RWPE1 (cell line): Measurements from ENCODE around the gene LTN1.
"Not testable (repeated sequence)": the region's sequence is repeated elsewhere in the genome, so short reads cannot be mapped to it uniquely, and the experiment has no call there.

Experiments used
- CTCF ChIA-PET: fragments of 350-600 bp; sonication (Branson Sonifier 250); formaldehyde crosslinking; extraction: SDS; loops from one replicate; lab custom pipeline; 2021; lab: Yijun Ruan, JAX
- POLR2A ChIA-PET: fragments of 400-600 bp; formaldehyde crosslinking; extraction: SDS; loops from one replicate; lab custom pipeline; 2020; ENCODE audit warnings: antibody characterized with exemption; ENCODE audit not compliant: low non-redundant PET; lab: Yijun Ruan, JAX
- DNase-seq: peaks from one replicate; pipeline ENCODE4 v3.0.0; 2012; ENCODE audit warnings: low spot score
- H3K27ac ChIP-seq: fragments of 450-650 bp; 2 replicates; pipeline ENCODE4 v1.5.1; 2017
- TF ChIP-seq, protein P1 (sequence below): fragments of 450-650 bp; conservative IDR thresholded peaks from 2 replicates; pipeline ENCODE4 v1.5.1; 2017; ENCODE audit warnings: low read depth, mild to moderate bottlenecking

LTN1 gene

GRCh38 chr21:28991861-28992525 lies 684 bp downstream of the LTN1 start:
- H3K27ac ChIP-seq: peak overlapping the region; percentile 90
- POLR2A ChIA-PET: no interaction called here
- DNase-seq: peak; percentile 10
- CTCF ChIA-PET: no interaction called here
- TF ChIP-seq, protein P1, sequence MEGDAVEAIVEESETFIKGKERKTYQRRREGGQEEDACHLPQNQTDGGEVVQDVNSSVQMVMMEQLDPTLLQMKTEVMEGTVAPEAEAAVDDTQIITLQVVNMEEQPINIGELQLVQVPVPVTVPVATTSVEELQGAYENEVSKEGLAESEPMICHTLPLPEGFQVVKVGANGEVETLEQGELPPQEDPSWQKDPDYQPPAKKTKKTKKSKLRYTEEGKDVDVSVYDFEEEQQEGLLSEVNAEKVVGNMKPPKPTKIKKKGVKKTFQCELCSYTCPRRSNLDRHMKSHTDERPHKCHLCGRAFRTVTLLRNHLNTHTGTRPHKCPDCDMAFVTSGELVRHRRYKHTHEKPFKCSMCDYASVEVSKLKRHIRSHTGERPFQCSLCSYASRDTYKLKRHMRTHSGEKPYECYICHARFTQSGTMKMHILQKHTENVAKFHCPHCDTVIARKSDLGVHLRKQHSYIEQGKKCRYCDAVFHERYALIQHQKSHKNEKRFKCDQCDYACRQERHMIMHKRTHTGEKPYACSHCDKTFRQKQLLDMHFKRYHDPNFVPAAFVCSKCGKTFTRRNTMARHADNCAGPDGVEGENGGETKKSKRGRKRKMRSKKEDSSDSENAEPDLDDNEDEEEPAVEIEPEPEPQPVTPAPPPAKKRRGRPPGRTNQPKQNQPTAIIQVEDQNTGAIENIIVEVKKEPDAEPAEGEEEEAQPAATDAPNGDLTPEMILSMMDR: no peak

- POLR2A ChIA-PET, DNase-seq, CTCF ChIA-PET: not testable (repeated sequence)
- peak overlapping the region; percentile 33 for H3K27ac ChIP-seq
Observed at GRCh38 chr21:28988146-28988545, 4.5 kb downstream of the LTN1 start.

GRCh38 chr21:28986677-28987076 lies 6.0 kb downstream of the LTN1 start:
- H3K27ac ChIP-seq: no peak overlapping the region
- POLR2A ChIA-PET: no interaction called here
- TF ChIP-seq, protein P1: no peak
- CTCF ChIA-PET: no interaction called here
- no peak for DNase-seq

GRCh38 chr21:28982637-28983036 lies 10.0 kb downstream of the LTN1 start:
- TF ChIP-seq, protein P1: no peak
- ChIA-PET POLR2A (no interaction called here), CTCF (no interaction called here)
- no peak for DNase-seq
- no peak overlapping the region for H3K27ac ChIP-seq

GRCh38 chr21:28979092-28979491 lies 13.6 kb downstream of the LTN1 start:
- no peak overlapping the region for H3K27ac ChIP-seq
- ChIA-PET POLR2A (no interaction called here), CTCF (no interaction called here)
- TF ChIP-seq, protein P1: no peak
- no peak for DNase-seq

GRCh38 chr21:28975397-28975796 lies 17.3 kb downstream of the LTN1 start:
- POLR2A ChIA-PET: no interaction called here
- no peak for DNase-seq
- CTCF ChIA-PET: no interaction called here
- no peak overlapping the region for H3K27ac ChIP-seq
- TF ChIP-seq, protein P1: no peak

DNA sequence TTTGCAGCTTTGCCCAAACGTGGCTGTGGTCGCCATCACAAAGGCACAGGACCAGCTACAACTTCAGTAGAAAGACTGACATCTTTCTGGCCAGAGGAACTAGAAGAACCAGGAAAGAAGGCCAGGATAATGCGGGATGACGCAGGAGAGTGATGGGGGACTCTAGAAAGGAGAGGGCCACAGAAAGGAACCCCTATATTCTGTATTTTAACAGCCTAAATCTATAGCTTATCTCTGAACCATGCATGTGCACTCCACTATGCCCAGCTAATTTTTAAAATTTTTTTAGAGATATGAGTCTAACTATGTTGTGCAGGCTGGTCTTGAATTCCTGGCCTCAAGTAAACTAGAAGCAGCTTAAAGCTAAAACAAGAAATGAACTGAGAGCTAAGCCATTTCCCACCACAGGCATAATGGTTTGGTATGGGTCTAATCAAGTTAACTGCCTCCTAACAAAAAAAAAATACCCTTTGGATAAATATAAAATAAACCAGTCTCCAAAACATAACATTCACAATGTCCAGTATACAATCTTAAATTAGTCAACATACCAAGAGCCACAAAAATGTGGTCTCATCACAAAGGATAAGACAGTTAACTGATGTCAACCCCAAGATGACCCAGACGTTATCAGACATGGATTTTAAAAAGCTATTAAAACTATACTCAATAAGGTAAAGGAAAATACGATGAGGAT lies 18.0 kb downstream of the LTN1 start:
- TF ChIP-seq, protein P1: no peak
- no peak overlapping the region for H3K27ac ChIP-seq
- ChIA-PET POLR2A (no interaction called here), CTCF (no interaction called here)
- DNase-seq: no peak
